ENCODE results near the gene TEC.

GRCh38 chr4:48241731-48242130 lies 27.9 kb downstream of the TEC start:
- TF ChIP-seq CTCF (IDR thresholded peaks at IDR 0.05) (no peak), POLR2A (IDR thresholded peaks at IDR 0.05) (no peak)
